ENCODE results near the gene FAM222B. TPM values are rescaled to one million over a fixed set of nuclear protein-coding genes. Genes with fewer than 3 reads are reported as not detected.

Gene FAM222B
- total and polyA plus RNA-seq, 4 donors: 3.6 to 18.7 (median 11.5) TPM

DNA sequence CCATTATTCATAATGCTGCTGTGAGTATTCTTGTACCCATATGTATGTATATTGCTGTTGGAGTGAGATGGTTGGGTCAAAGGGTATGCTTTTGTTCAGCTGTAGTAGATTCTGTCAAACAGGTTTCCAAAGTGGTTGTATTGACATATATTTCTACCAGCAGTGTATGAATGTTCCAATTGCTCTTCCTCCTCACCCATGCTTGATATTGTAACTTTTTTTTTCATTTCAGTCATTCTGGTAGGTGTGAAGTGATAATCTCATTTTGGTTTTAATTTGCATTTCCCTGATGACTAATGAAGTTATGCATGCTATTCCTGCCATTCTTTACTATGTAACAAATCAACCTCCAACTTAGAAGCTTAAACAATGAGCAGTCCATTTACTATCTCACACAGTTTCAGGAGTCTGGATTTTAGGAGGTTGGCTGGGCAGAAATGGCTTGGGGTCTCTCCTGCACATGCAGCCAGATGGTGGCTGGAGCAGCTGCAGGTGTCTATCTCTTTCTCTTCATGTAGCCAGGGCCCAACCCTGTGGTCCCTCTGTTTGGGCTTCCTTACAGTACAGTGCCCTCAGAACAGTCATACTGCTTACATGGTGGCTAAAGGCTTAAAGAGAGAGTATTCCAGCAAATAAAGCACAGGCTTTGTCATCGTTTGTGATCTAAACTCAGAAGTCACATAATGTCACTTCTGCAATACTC is 33.4 kb upstream of the FAM222B start:
- ATAC-seq (ENCODE audit: low FRiP score): no peak
- H3K4me3 ChIP-seq (ENCODE audit: low read length in 2 of 2): no peak overlapping the region
- 58 to 71% methylated on average over 1 of the region's 1 CpG for WGBS, 2 donors
- H3K36me3 ChIP-seq (ENCODE audit: control insufficient read depth in 1 of 2, insufficient read depth in 2 of 2, low read length in 1 of 2): no peaks in the 10 kb centered on the region
- intact Hi-C loops (cut with DNase I): no loop called here
- no peak for DNase-seq
- no peaks in the 10 kb centered on the region for H3K27me3 ChIP-seq (ENCODE audit: control insufficient read depth in 1 of 2, insufficient read depth in 2 of 2, low read length in 1 of 2)
- H3K9me3 ChIP-seq (ENCODE audit: control insufficient read depth, low read length): no peaks in the 10 kb centered on the region
- no peaks in the 10 kb centered on the region for H3K4me1 ChIP-seq (ENCODE audit: control insufficient read depth in 1 of 2, insufficient read depth in 2 of 2, low read length in 2 of 2)
- H3K27ac ChIP-seq (ENCODE audit: low read depth in 1 of 2, low read length in 2 of 2): no peak overlapping the region

DNA sequence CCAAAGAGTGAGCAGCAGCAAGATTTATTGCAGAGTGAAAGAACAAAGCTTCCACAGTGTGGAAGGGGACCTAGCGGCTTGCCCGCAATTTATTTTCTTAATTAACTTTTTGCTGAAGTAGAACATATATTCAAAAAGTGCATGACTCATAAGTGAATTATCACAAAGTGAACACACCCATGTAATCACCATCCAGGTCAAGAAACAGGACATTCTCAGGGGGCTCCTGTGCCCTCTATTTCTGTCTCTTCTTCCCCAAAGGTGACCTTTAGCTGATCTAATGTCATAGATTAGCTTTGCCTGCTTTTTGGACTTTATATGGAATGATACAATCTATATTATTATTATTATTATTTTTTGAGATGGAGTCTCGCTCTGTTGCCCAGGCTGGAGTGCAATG is 32.2 kb upstream of the FAM222B start:
- intact Hi-C loops (cut with DNase I): no loop called here
- Histone ChIP-seq H3K27me3 (ENCODE audit: control insufficient read depth in 1 of 2, insufficient read depth in 2 of 2, low read length in 1 of 2) (no peaks in the 10 kb centered on the region), H3K27ac (ENCODE audit: low read depth in 1 of 2, low read length in 2 of 2) (no peak overlapping the region), H3K4me1 (ENCODE audit: control insufficient read depth in 1 of 2, insufficient read depth in 2 of 2, low read length in 2 of 2) (no peaks in the 10 kb centered on the region), H3K36me3 (ENCODE audit: control insufficient read depth in 1 of 2, insufficient read depth in 2 of 2, low read length in 1 of 2) (no peaks in the 10 kb centered on the region), H3K4me3 (ENCODE audit: low read length in 2 of 2) (no peak overlapping the region), H3K9me3 (ENCODE audit: control insufficient read depth, low read length) (no peaks in the 10 kb centered on the region)
- WGBS, 2 donors: 81 to 85% methylated on average over 3 of the region's 3 CpGs
- ATAC-seq (ENCODE audit: low FRiP score) (no peak), DNase-seq (no peak)

DNA sequence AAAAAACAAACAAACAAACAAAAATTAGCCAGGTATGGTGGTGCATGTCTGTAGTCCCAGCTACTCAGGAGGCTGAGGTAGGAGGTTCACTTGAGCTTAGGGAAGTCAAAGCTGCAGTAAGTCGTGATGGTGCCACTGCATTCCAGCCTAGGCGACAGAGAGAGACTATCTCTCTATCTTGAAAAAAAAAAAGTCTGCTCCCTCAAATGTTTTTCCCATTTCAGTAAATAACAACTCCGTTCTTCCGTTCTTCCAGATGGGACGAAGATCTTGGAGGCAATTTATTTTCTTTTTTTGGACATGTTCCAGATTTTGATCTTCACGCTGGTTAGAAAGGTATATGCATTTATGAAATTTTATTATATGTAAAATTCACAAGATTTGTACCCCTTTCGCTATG is 31.2 kb upstream of the FAM222B start:
- no peaks in the 10 kb centered on the region for H3K9me3 ChIP-seq (ENCODE audit: control insufficient read depth, low read length)

DNA sequence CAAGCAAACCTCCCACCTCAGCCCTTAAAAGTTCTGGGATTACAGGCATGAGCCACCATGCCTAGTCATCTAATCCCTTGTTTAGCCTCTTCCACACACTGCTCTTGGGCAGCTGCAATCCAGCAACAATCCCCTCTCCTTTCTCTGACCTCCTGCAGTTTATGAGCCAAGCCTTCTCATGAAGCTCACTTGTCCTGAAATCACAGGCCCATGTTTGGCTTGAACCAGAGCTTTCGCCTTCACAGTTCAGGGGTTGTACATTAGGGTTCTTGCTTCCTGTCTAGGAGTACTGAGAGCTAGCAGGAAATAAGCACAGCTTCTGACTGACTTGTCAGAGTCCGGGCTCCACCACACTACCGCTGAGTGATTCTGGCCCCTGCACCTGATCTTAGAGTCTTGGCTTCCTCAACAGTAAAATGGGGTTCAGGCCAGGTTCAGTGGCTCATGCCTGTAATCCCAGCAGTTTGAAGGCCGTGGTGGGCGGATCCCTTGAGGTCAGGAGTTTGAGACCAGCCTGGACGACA is 28.5 kb upstream of the FAM222B start:
- 86 to 89% methylated on average over 6 of the region's 6 CpGs for WGBS, 2 donors
- Histone ChIP-seq H3K27ac (ENCODE audit: low read depth in 1 of 2, low read length in 2 of 2) (no peak overlapping the region), H3K27me3 (ENCODE audit: control insufficient read depth in 1 of 2, insufficient read depth in 2 of 2, low read length in 1 of 2) (no peaks in the 10 kb centered on the region), H3K4me1 (ENCODE audit: control insufficient read depth in 1 of 2, insufficient read depth in 2 of 2, low read length in 2 of 2) (no peaks in the 10 kb centered on the region), H3K36me3 (ENCODE audit: control insufficient read depth in 1 of 2, insufficient read depth in 2 of 2, low read length in 1 of 2) (no peaks in the 10 kb centered on the region), H3K9me3 (ENCODE audit: control insufficient read depth, low read length) (no peaks in the 10 kb centered on the region), H3K4me3 (ENCODE audit: low read length in 2 of 2) (no peak overlapping the region)
- intact Hi-C loops (cut with DNase I): no loop called here
- DNase-seq (no peak), ATAC-seq (ENCODE audit: low FRiP score) (no peak)

More for the DNA sequence above, 31.2 kb upstream of the FAM222B start:
- H3K4me3 ChIP-seq (ENCODE audit: low read length in 2 of 2): no peak overlapping the region
- DNase-seq (no peak), ATAC-seq (ENCODE audit: low FRiP score) (no peak)
- no peaks in the 10 kb centered on the region for H3K36me3 ChIP-seq (ENCODE audit: control insufficient read depth in 1 of 2, insufficient read depth in 2 of 2, low read length in 1 of 2)
- H3K27ac ChIP-seq (ENCODE audit: low read depth in 1 of 2, low read length in 2 of 2): no peak overlapping the region
- whole genome bisulfite sequencing, 2 donors: 90 to 93% methylated on average over 7 of the region's 7 CpGs
- intact Hi-C loops (cut with DNase I): no loop called here
- no peaks in the 10 kb centered on the region for H3K4me1 ChIP-seq (ENCODE audit: control insufficient read depth in 1 of 2, insufficient read depth in 2 of 2, low read length in 2 of 2)
- no peaks in the 10 kb centered on the region for H3K27me3 ChIP-seq (ENCODE audit: control insufficient read depth in 1 of 2, insufficient read depth in 2 of 2, low read length in 1 of 2)

DNA sequence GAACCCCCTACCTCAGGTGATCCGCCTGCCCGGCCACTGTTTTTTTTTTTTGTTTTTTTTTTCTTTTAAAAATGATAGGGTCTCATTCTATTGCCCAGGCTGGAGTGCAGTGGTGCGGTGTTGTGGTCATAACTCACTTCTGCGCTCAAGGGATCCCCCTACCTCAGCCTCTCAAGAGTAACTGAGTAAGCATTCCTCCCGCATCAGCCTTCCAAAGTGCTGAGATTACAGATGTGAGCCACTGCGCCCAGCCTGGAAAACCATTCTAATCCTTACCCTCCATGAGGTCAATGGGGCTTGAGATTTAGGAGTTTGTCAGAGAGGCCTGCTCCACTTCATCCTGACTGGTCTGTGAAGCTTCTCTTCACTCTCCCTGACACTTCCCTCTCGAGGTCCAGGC is 24.7 kb upstream of the FAM222B start:
- intact Hi-C loops (cut with DNase I): no loop called here
- no peak for DNase-seq
- Histone ChIP-seq H3K27me3 (ENCODE audit: control insufficient read depth in 1 of 2, insufficient read depth in 2 of 2, low read length in 1 of 2) (no peaks in the 10 kb centered on the region), H3K4me3 (ENCODE audit: low read length in 2 of 2) (no peak overlapping the region), H3K9me3 (ENCODE audit: control insufficient read depth, low read length) (no peaks in the 10 kb centered on the region), H3K4me1 (ENCODE audit: control insufficient read depth in 1 of 2, insufficient read depth in 2 of 2, low read length in 2 of 2) (no peaks in the 10 kb centered on the region), H3K36me3 (ENCODE audit: control insufficient read depth in 1 of 2, insufficient read depth in 2 of 2, low read length in 1 of 2) (no peaks in the 10 kb centered on the region), H3K27ac (ENCODE audit: low read depth in 1 of 2, low read length in 2 of 2) (no peak overlapping the region)
- no peak for ATAC-seq (ENCODE audit: low FRiP score)
- 88 to 90% methylated on average over 7 of the region's 7 CpGs for WGBS, 2 donors

DNA sequence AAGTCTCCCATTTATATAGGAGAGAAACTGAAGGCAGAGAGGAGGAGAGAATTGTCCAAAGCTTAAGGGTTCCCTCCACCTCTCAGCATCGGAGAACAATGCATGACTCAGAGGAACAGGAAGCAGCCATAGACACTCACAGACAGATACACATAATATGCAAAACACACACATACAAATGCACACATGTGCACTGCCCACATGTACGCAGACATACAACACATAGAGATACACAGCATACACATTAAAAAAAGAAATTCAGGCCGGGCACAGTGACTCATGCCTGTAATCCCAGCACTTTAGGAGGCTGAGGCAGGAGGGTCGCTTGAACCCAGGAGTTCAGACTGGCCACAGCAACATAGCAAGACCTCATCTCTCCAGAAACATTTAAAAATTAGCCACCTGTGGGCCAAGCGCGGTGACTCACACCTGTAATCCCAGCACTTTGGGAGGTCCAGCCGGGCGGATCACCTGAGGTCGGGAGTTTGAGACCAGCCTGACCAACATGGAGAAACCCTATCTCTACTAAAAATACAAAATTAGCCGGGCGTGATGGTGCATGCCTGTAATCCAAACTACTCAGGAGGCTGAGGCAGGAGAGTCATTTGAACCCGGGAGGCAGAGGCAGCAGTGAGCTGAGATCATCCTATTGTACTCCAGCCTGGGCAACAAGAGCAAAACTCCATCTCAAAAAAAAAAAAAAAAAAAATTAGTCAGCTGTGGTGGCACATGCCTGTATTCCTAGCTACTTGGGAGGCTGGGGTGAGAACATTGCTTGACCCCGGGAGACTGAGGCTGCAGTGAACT is 23.6 kb upstream of the FAM222B start:
- intact Hi-C loops (cut with DNase I): no loop called here
- ATAC-seq (ENCODE audit: low FRiP score): no peak
- H3K27me3 ChIP-seq (ENCODE audit: control insufficient read depth in 1 of 2, insufficient read depth in 2 of 2, low read length in 1 of 2): no peaks in the 10 kb centered on the region
- no peaks in the 10 kb centered on the region for H3K4me1 ChIP-seq (ENCODE audit: control insufficient read depth in 1 of 2, insufficient read depth in 2 of 2, low read length in 2 of 2)
- DNase-seq: no peak
- no peaks in the 10 kb centered on the region for H3K9me3 ChIP-seq (ENCODE audit: control insufficient read depth, low read length)
- no peaks in the 10 kb centered on the region for H3K36me3 ChIP-seq (ENCODE audit: control insufficient read depth in 1 of 2, insufficient read depth in 2 of 2, low read length in 1 of 2)
- H3K4me3 ChIP-seq (ENCODE audit: low read length in 2 of 2): no peak overlapping the region
- WGBS, 2 donors: 87 to 89% methylated on average over 13 of the region's 13 CpGs
- H3K27ac ChIP-seq (ENCODE audit: low read depth in 1 of 2, low read length in 2 of 2): no peak overlapping the region

DNA sequence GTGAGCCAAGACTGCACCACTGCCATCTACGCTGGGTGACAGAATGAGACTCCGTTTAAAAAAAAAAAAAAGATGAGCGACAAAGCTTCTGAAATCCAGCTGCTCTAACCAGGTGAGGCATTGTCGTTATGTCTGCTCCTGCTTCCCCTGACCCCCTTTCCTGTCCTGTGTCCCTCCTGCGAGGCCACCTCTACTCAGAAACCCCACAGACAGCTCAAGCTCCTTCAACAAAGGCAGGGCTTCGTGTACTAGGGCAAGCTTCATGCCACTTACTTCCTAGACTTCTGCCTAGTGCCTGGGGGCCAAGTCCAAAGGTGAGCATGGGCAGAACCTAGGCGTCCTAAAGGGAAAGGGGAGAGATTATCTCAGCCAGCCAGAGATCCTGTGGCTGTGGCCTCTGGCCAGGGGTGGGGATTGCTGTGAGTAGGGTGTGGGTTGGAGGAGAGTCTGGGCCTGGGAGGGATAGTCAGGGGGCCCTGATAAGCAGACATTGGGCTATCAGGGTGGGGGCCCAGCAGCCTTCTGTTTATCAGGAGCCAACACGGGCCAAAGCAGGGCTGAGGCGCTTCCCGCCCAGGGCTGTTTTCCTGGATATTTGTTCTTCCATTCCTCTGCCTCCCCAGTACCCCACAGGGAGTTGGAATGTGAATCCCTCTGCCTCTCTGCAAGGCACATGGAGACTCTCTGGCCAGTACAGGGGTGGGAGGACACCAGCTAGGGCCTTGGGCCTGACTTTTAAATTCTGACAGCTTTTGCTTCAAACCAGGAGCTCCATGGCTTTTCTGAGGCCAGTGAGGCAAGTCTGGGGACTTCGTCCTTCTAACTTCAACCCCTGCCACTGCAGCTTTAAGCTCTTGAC is 22.6 kb upstream of the FAM222B start:
- no peak overlapping the region for H3K4me3 ChIP-seq (ENCODE audit: low read length in 2 of 2)
- peaks cover 0 to 2% of the 10 kb centered on the region in 2 donors for H3K36me3 ChIP-seq (ENCODE audit: control insufficient read depth in 1 of 2, insufficient read depth in 2 of 2, low read length in 1 of 2)
- WGBS, 2 donors: 84% methylated on average over 11 of the region's 11 CpGs
- intact Hi-C loops (cut with DNase I): no loop called here
- H3K27ac ChIP-seq (ENCODE audit: low read depth in 1 of 2, low read length in 2 of 2): no peak overlapping the region
- DNase-seq: no peak
- peak; percentile 50 for ATAC-seq (ENCODE audit: low FRiP score)
- no peaks in the 10 kb centered on the region for H3K27me3 ChIP-seq (ENCODE audit: control insufficient read depth in 1 of 2, insufficient read depth in 2 of 2, low read length in 1 of 2)
- no peaks in the 10 kb centered on the region for H3K4me1 ChIP-seq (ENCODE audit: control insufficient read depth in 1 of 2, insufficient read depth in 2 of 2, low read length in 2 of 2)
- H3K9me3 ChIP-seq (ENCODE audit: control insufficient read depth, low read length): no peaks in the 10 kb centered on the region

DNA sequence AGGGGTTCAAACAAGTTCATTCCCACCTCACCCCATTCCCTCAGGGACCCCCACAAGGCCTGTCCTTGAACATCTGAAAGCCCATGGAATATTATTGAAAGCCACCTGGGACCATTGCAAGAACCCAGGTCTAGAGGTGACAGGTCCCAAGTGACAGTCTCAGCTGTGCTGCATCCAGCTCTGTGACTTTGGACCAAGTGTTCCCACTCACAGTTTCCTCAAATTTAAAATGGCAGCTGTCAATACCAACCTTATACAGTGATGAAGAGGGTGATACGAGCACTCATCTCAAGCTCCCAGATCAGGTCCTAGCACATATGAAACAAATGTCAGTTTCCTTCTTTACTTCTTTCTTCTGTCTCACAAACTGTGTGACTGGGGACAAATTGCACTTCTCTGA is 21.4 kb upstream of the FAM222B start:
- intact Hi-C loops (cut with DNase I): no loop called here
- H3K9me3 ChIP-seq (ENCODE audit: control insufficient read depth, low read length): no peaks in the 10 kb centered on the region
- H3K4me3 ChIP-seq (ENCODE audit: low read length in 2 of 2): no peak overlapping the region
- ATAC-seq (ENCODE audit: low FRiP score) (no peak), DNase-seq (no peak)
- 87 to 96% methylated on average over 1 of the region's 1 CpG for WGBS, 2 donors
- no peaks in the 10 kb centered on the region for H3K4me1 ChIP-seq (ENCODE audit: control insufficient read depth in 1 of 2, insufficient read depth in 2 of 2, low read length in 2 of 2)
- peaks cover 0 to 5% of the 10 kb centered on the region in 2 donors for H3K36me3 ChIP-seq (ENCODE audit: control insufficient read depth in 1 of 2, insufficient read depth in 2 of 2, low read length in 1 of 2)
- no peak overlapping the region for H3K27ac ChIP-seq (ENCODE audit: low read depth in 1 of 2, low read length in 2 of 2)
- no peaks in the 10 kb centered on the region for H3K27me3 ChIP-seq (ENCODE audit: control insufficient read depth in 1 of 2, insufficient read depth in 2 of 2, low read length in 1 of 2)

Measured in aorta (tissue), 5 donors.